LNCAP (cell line): ENCODE measurements around the gene SLC39A2.
"Not testable (repeated sequence)": the region's sequence is repeated elsewhere in the genome, so short reads cannot be mapped to it uniquely, and the experiment has no call there.

Source experiments
- CTCF ChIP-seq: fragments of 450-650 bp; IDR thresholded peaks from 2 replicates; pipeline ENCODE4 v1.5.1; 2017; ENCODE audit warnings: mild to moderate bottlenecking

The SLC39A2 gene

GRCh38 chr14:20998674-20999366, at the start of gene SLC39A2:
Gene SLC39A2, plus strand, starts transcription at chr14:20999293. Its CDS starts 154 bp downstream, at chr14:20999447.
- TF ChIP-seq CTCF: no peak

GRCh38 chr14:20954736-20955537, 44.2 kb upstream of the SLC39A2 start, which contains the start of gene RNASE2:
Gene RNASE2, plus strand, starts transcription at chr14:20955487. Its CDS starts 285 bp downstream, at chr14:20955772.
- TF ChIP-seq CTCF: not testable (repeated sequence)

- TF ChIP-seq CTCF: no peak
Measured at GRCh38 chr14:20956376-20956976, 42.6 kb upstream of the SLC39A2 start.

GRCh38 chr14:20969336-20969735, 29.8 kb upstream of the SLC39A2 start:
- no peak for TF ChIP-seq CTCF

- no peak for TF ChIP-seq CTCF
Measured at GRCh38 chr14:20970647-20970982, 28.5 kb upstream of the SLC39A2 start.

GRCh38 chr14:20970983-20971704, 27.9 kb upstream of the SLC39A2 start:
- peak; percentile 94 for TF ChIP-seq CTCF

GRCh38 chr14:20971705-20972021, 27.4 kb upstream of the SLC39A2 start:
- TF ChIP-seq CTCF: no peak
